GM21717 (cell line): ENCODE data around the gene LUZP1.
"Not testable (repeated sequence)": the region's sequence is repeated elsewhere in the genome, so short reads cannot be mapped to it uniquely, and the experiment has no call there.

Source experiments
- ATAC-seq: cut with Tn5 transposase; IDR thresholded peaks from one replicate; pipeline ENCODE4 v1.9.1; 2021; ENCODE audit warnings: mild to moderate bottlenecking, moderate library complexity; ENCODE audit not compliant: unreplicated experiment

Gene LUZP1

DNA sequence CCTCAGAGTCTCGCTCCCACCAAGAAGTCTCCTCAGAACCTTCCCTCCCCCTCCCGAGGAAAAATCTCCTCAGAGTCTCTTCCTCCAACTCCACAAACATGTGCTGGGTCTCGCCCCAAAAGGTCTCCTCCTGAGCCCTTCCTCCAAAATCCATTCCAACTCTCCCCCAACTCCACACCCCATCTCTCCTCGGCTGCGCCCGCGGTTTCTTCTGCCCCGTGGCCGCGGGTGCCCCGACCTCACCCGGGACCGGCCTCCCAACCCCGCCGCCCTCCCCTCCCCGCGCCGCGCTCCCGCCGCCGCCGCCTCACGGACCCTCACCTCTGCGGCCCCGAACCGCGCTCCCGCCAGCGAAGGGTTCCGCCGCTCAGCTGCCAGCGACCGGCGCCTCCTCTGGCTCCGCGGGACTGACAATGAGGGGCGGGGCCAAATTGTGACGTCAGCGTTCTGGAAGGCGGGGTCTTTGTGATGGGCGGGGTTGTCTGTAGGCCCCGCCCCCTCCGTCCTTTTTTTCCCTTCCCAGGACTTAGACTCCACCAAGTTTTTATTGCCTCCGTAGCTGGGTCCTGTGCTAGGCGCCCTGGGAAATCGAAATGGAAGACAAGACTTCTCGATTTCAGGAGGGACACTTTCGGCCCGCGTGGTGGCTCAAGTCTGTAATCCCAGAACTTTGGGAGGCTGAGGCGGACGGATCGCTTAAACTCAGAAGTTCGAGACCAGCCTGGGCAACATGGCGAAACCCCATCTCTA is at the start of gene LUZP1:
TSS of gene LUZP1 (minus strand) at position 412 of the 750 bp plus-strand sequence.
- peak; percentile 59 for ATAC-seq

DNA sequence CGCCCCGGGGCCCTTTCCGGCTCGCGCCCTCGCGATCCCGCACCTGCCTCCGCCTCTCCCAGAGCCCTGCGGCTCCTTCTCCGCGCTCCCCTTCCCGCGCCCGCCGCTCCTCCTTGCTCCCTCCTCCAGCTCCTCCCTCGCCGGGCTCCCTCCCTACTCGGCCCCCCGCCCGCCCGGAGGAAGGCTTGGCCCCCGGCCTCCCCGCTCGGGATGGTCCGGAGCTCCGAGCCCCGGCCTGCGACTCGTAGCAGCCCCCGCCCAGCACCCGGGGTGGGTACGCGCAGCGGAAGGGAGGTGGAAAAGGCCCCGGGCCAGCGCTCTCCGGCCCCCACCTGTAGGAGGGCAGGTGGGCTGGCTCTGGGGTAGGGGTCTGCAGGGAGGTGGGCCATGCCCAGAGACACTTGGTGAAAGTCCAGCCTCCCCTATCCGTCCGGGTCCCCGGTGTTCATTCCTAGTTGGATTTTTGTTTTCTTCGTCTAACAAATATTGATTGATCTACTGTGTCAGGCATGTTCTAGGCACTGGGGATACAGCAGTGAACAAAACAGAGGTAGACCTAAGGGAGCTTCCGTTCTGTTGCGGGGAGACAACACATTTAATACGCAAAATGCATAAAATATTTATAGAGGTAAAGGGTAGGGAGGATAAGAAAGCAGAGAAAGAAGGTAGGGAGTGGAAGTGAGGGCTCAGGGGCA is 48.9 kb upstream of the LUZP1 start, which contains the start of gene HTR1D:
TSS of gene HTR1D (minus strand) at position 82 of the 695 bp plus-strand sequence. CDS start 23,283 bp downstream, outside the sequence.
- ATAC-seq = no peak

DNA sequence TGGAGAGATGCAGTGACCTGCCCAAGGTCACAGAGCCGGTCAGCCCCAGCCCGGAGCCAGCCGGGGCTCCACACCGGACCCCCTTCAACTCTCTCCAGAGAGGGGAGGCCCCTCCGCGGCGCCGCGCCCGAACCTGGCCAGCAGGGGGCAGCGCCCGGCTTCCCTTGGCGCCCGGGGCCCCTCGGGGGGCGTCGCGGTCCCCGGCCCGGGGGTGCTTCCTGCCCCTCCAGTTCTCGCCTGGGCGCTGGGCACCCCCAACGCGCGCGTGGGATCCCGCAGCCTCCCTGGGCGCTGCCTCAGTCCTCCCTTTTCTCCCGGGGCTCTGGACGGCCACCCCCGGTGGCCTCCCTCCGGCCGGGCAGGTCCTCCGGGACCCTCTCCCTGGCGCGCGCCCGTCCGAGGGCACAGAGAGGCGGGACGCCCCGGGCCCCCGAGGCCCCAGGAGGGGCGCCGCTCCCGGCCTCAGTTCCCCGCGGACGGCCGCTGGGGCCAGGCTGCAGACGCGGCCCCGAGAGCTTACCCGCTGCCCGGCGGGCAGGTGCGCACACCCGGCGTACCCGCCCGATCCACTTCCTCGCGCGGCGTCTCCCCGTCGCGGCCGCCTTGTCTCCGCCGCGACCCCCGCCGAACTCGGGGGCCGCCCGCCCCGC is 48.2 kb upstream of the LUZP1 start:
- no peak for ATAC-seq

DNA sequence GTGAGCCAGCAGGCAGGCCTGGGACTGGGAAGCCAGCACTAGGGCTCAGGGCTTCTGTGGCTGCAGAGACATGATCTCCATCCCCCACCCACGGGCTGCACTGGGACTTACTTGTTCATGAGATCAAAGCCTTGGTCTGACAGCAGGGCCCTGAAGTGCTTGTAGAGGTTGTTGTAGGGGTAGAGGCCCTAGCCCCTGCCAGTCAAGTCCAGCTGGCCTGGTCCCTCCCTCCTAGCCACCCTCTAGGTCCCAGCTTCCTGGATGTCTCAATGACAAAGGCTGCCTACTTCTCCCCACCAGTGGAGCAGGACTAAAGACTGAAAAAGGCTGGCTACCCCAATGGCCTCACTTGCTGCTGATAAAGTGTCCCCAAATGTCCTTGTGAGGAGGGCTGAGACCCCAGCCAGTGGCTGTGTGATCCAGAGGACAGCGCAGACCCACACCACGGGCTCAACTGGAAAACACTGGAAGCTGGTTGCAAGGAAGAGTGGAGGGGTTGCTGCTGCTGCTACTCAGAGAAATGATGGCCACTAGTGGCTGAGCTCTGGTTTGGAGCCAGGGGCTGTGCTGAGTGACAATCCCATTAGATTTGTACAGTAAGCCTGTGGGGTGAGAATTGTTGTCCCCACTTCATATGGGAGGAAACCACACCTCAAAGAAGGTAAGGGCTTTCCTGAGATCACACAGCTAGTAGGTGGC is 47.2 kb upstream of the LUZP1 start:
- no peak for ATAC-seq

DNA sequence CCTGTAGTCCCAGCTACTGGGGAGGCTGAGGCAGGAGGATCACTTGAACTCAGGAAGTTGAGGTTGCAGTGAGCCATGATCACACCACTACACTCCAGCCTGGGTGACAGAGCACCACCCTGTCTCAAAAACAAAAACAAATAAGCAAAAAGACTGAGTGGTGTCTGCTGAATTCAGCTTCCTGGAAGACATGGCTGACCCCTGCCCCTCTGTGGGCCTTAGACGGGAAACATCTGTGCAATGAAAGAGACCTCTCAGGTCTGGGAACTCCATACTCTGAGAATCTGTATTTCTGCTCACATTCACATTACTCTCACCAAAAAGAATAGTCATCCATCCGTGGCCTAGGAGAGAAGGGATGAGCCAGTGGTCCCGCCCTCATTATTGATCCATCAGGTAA is 46.6 kb upstream of the LUZP1 start:
- ATAC-seq = no peak

DNA sequence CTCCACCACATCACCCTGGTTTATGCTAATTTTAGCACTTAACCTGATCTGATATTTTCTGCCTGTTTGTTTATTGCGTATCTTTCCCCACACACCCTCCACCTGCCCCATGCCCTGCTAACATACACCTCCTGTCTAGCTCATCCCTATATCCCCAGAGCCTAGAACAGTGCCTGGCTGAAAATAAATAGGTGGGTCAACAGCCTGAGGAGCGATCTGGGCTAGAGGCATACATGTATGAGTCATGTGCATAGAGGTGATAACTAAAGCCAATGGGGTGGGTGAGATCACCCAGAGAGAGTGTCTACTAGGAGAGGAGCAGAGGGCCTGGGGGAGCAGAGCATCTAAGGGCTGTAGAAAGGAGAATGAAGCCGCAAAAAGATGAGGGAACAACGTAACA is 46.0 kb upstream of the LUZP1 start:
- ATAC-seq = no peak

DNA sequence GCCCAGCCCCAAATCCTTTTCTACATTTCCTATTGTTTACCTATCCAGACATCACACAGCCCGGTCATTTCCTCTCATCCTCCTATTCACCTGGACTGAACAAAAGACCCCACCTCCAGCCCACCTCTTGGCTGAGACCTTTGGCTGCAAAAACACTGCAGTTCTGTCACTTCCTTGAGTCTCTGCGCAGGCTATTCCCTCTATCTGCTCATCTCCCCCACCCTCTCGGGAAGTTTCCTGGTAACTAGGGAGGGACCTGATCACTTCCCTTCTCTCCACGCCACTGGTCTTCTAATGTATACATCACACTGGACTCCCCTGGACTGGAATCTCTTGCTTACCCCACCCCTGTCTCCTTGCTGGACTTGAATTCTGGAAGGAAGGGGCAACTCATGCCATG is 43.3 kb upstream of the LUZP1 start:
- ATAC-seq = no peak

DNA sequence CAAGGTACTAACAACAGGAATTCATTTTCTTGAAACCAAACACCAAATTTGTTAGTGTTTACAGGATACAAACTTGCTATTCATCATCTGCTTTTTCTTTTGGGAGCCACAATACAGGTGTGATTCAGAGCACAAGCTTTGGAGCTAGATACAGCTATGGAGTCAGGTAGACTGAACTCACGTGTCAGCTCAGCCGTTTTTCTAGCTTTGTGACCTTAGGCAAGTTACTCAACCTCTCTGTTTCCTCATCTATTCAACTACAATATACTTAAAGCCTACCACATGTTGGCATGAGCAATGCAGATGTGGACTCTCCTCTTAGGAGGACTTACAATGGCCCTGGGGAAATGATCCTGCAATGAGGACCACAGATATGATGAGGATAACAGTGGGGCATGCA is 42.3 kb upstream of the LUZP1 start:
- ATAC-seq = no peak

DNA sequence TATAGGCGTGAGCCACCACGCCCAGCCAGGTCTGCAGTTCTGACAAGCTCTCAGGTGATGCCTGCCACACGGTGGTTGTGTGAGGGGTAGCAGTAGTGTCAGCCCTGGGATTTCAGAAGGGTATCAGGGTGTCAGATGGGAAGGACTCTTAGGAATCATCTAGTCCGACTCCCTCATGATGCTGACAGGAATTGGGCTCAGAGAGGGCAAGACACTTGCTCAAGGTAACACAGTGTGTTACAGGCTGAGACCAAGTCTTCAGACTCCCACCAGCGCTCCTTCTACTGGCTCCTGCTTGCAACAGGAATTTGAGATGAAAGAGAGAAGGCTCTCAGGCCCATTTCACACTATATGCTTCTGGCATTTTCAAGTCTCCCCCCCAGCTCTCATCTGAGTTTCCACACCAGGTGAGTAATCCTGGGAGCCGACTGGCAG is 41.7 kb upstream of the LUZP1 start:
- no peak for ATAC-seq

DNA sequence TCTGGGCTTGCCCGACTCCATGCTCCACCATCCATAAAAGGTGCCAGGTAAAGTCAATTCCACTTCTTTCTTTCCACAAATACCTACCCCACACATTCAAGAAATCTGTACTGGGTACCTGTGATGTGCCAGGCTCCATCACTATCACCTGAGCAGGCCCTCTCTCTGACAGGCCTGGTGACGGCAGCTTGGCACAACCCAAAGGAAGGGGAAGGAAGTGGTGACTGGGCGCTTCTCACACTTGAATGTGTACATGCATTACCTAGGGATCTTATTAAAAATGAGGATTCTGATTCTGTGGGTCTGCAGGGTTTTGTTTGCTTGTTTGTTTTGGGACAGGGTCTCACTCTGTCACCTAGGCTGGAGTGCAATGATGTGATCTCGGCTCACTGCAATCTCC is 41.1 kb upstream of the LUZP1 start:
- no peak for ATAC-seq

DNA sequence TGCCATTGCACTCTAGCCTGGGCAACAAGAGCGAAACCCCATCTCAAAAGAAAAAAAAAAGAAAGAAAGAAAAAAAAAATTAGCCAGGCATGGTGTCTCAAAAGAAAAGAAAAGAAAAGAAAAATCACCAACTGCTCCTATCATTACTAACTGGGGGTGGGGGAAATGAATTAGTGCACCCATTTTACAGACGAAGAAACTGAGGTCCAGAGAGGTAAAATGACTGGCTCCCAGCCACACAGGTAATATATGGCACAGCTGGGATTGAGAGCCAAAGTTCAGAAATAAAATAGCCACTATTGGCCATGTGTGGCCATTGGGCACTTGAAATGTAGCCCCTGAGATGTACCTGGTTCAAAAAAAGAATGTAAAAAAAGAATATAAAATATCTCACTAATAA is 39.9 kb upstream of the LUZP1 start:
- no peak for ATAC-seq

DNA sequence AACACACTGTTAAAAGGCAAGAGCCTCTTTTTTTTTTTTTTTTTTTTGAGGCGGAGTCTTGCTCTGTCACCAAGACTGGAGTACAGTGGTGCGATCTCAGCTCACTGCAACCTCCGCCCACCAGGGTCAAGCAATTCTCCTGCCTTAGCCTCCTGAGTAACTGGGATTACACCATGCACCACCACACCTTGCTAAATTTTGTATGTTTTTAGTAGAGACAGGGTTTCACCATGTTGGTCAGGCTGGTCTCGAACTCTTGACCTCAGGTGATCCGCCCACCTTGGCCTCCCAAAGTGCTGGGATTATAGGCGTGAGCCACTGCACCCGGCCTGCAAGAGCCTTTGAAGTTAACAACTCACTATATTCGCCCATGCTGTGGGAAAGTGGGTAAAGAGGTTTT is 39.1 kb upstream of the LUZP1 start:
- not testable (repeated sequence) for ATAC-seq

DNA sequence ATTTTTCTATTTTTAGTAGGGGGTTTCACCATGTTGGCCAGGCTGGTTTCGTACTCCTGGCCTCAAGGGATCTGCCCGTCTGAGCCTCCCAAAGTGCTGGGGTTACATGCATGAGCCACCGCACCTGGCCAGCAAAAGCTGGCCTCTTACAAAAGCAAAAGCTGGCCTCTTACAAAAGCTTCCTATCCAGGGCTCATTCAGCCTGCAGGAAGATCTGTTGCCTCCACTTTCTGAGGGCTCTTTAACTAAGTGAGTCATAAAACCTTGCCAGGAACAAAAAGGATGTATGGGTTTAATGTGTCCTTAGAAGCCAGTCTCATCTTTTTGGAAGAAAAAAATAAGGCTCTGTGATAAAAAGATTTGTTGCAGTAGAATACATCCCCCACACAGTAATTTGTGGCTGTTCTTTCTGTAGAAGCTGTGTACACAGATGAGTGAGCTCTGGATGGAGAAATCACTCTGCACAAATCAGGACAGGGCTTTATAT is 33.6 kb upstream of the LUZP1 start:
- no peak for ATAC-seq

DNA sequence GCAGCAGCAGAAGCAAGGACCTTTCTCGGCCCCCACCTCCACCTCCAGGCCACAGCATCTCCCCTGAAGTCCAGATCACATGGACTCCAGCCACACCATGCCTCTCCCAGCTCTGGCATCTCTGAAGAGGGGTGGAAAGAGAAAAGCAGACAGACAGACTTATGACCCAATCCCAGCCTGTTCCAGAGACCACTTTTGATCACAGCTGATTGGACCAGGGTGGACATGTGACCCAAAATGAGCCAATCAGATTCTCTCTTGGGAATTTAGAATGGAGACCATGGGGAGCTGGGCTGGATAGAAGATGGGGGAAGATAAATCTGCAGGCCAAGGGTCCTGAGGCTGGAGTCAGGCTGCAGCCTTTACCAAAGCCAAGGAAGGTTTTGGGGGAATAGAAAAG is 32.2 kb upstream of the LUZP1 start:
- ATAC-seq = no peak

DNA sequence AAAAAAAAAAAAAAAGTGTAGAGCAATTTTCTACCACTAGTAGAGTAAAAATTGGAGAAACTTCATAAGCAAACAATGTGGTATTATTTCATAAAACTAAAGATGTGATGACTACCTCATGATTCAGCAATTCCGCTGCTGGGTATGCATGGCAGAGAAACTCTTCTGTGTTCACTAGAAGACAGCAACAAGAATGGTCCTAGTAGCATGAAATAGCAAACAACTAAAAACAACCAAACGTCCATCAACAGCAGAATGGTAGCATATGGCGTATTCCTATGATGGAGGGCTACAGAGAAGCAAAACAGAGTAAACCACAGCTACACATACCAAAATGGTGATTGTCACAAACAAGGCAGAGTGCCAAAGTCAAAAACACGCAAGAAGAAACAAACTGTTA is 29.7 kb upstream of the LUZP1 start:
- ATAC-seq = no peak

DNA sequence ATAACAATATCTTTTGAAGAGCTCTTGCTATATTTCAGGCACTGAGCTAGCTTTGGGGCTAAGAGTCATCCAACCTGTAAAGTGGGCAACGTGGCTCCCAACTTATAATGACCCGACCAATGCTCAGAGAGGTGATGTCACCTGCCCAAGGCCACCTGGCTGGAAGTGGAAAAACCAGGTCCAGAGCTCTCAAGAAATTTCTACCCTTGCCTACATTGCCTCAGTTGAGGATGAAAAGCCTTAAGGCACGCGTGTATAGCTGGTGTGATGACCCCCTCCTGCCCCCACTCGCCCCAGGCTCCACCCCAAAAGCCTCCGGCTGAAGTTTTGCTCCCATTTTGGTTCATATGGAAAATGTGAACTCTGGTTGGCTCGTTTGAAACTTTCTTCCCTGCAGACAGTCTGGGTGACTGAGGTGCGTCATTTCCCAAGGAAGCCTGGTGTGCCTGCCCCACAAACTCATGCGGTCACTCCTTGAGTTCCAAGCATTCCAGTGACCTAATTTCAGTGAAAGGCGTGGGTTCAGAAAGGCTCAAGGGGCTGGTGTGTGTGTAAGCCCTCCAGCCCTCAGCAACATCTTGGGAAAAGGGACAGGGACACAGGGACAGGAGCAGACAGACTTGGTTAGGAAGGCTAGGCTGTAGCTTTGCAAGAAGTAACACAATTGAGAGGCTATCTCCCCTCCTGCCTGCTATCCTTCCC is 28.1 kb upstream of the LUZP1 start:
- ATAC-seq = no peak

DNA sequence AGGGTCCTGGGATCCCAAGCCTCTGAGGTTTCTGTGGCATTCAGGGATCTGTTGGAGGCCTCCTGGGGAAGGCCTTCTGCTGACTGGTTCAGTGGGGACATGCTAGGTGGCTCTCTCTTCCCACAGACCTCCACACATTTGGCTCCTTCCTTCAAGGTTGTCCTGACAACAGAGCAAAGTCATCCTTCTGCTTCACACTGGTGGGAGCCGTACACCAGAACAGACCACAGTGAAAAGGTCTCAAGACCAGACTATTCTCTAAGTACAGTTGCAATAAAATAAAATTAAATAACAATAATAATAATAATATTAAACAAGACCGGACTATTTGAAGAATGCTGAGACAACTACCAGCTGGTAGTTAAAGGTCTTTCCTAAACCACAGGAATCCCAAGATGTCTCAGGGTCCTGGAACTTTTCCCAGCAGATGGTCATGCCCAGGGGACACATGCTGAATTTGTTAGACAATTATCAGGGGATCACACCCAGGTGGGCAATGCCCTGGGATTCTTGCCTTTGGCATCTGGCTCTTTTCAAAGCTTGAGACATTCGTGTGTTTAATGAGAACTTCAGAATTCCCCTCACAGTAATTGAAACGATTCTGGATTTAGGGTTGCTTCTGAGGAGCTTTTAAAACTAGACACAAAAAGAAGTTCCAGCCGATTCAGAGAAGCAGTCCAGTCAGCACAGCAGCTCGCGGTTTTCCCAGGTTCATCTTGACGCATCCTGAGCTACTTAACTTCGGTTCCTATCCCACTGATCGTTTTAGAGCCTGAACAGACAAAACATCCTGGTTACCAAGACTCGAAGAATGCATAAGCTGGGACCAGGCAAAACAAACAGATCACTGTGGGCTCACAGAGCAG is 25.7 kb upstream of the LUZP1 start:
- no peak for ATAC-seq

DNA sequence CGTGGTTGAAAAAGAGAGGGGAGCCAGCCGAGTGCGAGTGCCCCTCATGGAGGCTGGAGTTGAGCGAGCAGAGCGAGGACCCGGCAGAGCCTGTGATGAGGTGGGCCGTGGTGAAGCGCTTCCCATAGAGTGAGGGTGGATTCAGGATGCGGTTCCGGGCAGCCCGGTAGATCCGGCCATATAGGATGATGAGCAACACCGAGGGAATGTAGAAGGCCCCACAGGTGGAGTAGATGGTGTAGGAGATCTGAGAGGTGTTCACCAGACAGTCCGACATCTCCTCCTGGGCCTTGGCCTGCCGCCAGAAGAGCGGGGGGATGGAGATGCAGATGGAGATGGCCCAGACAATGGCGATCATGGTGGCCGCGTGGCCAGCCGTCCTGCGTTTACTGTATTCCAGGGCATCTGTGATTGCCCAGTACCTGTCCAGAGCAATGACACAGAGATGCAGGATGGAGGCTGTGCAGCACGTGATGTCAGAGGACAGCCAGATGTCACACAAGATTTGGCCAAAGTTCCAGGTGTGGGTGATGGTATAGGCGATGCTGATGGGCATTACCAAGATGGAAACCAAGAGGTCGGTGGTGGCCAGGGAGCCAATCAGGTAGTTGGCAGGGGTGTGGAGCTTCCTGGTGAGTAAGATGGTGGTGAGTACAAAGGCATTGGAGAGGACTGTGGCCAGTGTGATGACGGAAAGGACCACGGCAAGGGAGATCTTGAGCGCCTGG is 24.9 kb upstream of the LUZP1 start:
- no peak for ATAC-seq

DNA sequence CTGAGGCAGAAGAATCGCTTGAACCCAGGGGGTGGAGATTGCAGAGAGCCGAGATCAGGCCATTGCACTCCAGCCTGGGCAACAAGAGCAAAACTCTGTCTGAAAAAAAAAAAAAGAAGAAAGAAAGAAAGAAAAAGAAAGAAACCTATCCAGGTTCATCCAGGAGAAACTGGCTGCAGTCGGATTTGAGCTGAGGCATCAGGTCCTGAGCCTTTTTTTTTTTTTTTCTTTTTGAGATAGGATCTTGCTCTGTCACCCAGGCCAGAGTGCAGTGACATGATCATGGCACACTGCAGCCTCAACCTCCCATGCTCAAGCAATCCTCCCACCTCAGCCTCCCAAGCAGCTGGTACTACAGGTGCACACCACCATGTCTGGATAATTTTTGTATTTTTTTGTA is 22.5 kb upstream of the LUZP1 start:
- no peak for ATAC-seq
